Effector CD8-positive, alpha-beta T cell (primary cell): ENCODE data around the gene GGTLC3.
"Not testable (repeated sequence)": the region's sequence is repeated elsewhere in the genome, so short reads cannot be mapped to it uniquely, and the experiment has no call there.

Source experiments
- DNase-seq: peaks from one replicate; lab custom pipeline; 2025; lab: John Stamatoyannopoulos, UW
- total RNA-seq, 4 experiments: gene quantifications; one replicate each; lab custom pipeline; 2026; lab: John Stamatoyannopoulos, UW

The GGTLC3 gene
- total RNA-seq = 0 reads per million in 4 experiments

DNA sequence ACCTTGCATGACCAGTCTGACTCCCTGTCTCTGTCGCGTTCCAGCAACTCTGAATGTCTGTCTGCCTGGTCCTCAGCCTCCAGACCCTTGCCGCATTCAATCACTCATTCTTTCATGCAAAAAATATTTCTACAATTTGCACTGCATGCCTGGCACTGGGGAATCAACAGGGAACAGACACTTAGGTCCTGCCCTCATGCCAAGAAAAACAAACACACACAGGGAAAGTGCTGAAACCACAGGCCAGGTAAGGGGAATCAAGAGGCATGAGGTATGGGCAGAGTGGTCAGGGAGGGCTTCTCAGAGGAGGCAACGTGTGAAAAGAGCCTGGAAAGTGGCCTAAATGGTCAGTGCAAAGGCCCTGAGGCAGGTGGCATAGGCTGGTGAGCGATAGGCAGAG is at the start of gene GGTLC3:
Gene GGTLC3 (minus strand): TSS at position 101 of the 400 bp plus-strand sequence. CDS start 264 bp downstream, outside the sequence.
- not testable (repeated sequence) for DNase-seq

DNA sequence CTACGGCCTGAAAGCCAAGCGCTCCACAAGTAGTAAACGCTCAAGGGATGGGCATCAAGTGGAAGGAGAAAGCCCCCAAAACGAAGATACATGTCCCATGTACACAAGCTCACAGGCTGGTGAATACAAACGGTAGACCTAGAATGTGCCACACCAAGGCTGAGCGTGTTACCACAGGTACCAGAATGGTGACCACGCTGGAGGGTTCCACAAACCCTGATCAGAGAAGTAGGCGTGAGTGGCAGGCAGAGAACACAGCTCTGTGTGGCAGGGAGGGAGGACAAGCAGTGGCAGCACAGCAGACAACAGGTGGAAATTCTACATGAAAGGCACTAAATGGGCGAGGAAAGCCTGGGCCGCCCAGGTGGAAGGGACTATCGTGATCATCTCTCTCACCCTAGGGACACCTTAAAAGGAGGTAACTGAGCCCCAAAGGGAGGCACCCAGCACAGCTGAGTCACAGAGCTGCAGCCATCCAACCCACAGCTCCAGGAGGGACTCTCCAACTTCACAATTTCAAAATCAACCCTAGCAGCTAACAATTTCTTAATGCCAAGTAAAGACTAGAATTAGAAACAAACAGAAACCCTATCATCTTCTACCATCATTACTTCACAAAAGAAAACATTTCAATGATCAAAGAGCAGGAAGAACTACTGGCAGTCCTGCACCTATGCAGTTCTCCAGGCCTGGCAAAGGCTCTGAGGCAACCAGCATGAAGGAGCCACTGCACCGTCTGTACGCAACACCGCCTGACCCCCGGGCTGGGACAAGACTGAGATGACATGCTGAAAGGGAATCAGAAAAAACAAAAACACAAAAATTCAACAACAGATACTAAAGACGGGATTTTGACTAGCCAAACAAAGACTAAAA is 42.4 kb upstream of the GGTLC3 start:
- DNase-seq = not testable (repeated sequence)

DNA sequence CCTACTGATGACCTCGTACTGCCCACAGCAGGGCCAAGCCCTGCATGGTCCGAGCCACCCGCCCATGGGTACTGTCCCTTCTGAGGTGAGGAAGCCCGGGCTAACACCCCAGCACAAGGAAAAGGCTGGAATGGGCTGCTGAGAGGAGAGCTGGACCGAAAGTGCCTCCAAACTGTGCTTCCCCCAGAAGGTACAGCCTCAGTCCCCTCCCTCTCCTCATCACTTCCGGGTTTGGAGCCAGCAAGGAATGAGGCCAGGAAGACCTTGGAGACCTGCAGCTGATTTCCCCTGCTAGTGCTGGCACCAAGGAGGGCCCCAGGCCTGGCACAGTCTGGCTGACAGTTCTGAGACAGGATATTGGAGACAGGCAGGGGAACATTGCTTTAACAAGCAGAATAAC is 41.0 kb upstream of the GGTLC3 start:
- DNase-seq = not testable (repeated sequence)

DNA sequence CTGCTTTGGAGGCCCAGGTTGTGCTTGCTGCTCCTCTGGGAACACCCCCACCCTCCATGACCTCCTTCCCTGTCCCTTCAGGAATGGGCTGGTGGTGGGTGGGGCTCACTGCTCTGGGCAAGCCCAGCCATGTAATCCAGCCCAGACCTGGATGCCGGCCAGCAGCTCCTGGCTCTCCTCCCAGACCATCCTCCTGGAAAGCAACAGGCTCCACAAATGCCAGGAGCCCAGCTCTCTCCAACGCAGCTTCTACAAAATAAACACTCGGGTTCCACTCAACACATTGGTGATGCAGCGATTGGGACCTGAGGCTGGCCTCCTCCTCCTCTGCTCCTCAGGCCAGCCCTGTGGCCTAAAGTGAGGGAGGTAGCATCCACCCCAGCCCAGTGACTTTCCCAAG is 40.6 kb upstream of the GGTLC3 start:
- DNase-seq = not testable (repeated sequence)

DNA sequence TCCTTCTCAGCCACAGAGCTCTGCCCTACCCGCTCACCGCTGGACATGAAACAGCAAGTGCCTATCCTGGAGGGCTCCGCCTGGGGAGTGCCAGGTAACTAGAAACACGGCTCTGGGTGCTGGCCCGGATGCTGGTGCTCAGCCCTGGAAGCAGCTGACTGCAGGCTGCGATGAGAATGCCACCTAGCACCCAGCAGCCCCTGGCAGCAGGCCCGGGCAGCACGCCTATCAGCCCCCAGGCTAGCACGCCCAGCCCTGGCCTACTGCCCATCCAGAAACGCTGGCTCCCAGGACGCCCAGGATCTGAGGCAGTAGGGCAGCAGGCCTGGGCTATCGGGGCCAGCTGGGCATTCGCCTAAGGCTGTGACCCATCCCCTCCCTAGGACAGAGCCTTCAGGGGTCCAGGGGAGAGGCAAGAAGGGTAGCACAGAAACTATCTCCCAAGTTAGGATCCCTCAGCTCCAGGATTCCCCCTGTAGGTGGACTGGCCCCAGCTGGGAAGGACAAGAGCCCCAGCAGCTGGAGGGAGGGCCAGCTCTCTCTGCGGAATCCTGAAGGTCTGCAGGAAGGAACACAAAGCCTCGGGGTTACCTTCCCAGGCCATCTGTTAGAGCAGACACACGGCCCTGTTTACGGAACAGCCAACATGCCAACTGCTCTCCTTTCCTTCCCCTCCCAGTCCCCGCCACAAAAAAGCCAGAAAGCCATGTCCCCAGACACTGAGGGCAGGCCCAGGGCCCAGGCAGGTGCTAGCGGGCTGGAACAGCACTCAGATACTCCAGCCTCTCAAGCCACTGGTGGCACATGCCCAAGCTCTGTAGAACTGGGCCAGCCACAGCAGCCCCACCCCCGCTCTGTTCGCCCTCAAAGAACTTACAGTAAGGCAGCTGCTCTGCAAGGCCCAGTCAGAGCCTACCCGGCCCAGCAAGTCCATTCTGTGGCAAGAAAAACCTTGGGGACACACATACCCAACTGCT is 36.6 kb upstream of the GGTLC3 start:
- DNase-seq = not testable (repeated sequence)

DNA sequence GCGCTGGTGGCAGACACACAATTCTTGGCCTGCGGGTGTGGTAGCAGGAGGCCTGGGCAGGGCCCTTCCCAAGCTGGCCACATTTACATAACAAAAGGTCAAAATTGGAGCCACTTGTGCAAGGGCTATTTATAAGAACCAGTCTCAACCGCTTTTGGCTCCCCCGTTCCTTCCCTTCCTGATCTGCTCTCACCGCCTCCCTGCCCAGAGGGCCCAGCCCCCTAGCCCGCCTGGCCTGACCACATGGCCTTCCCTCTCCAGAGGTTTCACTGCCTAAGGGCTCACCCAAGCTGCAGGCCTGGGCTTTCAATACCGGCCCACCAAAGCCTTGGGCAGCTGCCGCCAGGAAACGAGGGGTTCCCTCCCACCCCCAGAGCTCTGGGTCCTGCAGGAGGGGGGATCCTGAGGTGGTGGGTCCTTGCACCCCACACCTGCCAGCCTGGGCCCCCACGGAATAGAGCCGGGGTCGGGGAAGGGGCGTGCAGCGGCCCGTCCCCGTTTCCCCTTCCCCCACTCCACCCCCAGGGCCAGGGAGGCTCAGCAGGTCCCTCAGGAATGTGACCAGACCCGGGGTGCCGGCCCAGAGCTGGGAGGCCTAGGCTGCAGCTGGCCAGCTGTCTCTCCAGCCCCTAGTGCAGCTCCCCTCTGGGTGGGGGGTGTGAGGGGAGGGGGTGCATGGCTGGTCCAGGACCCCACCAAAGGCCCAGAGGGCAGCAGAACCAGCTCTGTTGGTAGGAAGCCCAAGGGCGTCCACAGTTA is 35.1 kb upstream of the GGTLC3 start:
- DNase-seq = not testable (repeated sequence)

DNA sequence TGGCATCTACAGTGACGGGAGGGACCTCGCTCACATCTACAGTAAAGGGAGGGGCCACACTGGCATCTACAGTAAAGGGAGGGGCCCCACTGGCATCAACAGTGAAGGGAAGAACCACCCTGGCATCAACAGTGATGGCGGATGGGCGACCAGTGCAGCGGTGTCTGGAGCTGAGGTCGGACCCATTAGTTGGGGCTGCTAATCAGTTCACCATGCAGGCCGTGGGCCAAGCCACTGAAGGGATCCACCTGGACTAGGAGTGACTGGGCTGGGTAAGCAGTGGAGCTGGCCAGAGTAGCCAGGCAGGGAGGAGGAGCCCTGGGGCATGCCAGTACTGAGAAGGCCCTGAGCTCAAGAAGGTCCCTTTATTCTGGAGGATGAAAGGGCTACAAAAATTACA is 33.1 kb upstream of the GGTLC3 start:
- not testable (repeated sequence) for DNase-seq

DNA sequence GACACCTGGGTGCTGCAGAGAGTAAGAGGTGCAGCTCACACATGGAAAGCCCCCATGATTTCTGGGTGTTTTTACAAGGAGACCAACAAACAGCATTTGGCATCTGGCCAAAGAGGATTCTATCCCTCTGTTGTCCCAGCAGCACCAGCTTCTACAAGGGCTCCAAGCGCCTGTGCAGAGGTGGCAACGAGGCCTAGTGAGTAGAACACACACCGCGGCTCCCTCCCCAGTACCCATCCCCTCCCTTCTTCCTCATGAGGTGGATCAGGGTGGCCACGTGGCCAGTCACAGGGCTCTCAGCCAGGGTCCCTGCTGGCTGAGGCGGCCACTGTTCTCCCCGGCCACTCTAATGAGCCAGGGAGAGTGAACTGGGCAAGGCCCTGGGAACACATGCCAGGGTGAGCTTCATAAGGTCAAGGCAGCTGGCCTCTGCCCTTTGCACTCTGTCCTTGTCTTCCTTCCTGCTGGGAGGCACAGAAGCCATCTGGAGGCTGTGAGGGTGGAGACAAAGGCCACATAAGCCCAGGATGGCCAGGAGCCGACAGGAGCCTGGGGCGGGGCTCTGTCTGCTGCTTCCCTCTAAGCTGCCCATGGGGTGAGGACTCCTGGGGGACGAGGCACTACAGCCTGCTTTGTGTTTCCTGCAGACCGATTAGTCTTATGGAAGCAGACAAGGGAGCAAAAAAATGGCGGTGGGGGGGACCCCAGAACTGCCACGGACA is 31.7 kb upstream of the GGTLC3 start:
- not testable (repeated sequence) for DNase-seq

DNA sequence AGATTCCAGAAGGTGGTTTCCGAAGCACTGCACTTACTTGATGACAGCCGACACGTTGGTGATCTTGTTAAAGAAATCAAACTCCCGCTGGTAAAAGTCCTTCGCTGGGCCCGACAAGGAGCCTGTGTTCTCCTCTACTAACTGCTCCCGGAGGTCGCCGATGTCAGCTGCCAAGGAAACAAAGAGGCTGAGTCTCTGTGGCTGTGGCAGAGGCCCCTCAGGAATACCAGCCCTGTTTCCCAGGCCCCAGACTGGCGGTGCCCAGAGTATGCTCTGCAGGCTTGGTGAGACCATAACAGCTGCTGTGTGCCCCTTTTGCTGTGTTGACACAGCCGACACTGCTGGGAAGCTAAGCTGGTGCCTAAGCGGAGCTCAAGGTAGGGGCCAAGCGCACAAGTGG is 26.7 kb upstream of the GGTLC3 start:
- not testable (repeated sequence) for DNase-seq

DNA sequence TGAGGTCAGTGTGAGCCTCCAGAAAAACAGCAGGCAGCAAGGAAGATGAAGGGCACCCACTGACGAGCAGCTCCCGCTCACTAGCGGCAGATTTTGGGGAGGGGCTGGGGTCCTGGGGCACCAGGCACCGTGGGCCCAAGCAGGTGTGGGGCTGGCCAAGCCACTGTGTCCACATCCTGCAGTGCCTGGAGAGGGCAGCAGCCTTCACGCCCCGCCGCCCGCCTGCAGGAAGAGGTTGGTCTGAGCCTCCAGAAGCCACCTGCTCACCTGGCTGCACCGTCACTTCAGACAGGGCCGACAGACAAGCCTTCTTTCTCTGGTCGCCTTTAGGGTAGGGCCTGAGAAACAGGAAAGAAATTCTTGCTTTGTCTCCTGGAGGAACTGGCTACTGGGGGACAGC is 25.4 kb upstream of the GGTLC3 start:
- DNase-seq = not testable (repeated sequence)

DNA sequence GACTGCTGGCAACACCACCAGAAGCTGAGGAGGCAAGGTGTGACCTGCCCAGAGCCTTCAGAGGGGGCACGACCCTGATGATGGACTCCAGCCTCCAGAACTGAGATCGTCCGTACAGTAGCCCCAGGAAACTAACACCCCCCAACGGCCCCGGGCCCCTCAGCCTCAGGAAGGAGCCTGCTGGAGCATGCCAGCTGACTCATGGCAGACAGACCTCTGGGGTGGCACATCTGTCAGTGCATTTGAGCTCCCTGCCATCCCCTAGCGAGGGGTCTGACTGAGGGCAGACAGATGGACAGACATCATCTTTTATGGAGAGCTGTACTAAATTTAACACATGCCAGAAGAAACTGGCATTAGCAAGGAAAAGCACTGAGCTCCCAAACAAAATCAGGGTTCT is 22.0 kb upstream of the GGTLC3 start:
- DNase-seq = not testable (repeated sequence)

DNA sequence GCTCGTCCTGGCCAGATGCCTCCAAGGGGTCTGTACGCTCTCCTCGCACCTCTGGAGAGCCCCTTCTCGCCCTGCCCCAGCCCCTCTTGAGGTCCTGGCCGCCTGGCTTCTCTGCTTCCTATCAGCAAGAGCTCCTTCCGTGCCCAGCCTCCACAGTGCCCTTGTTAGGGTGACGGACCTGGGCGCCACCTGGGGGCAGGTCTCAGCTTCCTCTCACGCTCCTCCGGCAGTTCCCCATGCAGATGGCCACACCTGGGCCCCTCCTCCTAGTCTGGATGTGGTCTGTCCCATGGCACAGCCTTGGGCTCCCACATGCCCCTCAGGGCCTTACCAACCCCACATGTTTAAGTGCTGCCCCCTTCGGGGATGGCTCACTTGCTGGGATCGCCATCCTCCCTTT is 16.4 kb upstream of the GGTLC3 start:
- DNase-seq = not testable (repeated sequence)

DNA sequence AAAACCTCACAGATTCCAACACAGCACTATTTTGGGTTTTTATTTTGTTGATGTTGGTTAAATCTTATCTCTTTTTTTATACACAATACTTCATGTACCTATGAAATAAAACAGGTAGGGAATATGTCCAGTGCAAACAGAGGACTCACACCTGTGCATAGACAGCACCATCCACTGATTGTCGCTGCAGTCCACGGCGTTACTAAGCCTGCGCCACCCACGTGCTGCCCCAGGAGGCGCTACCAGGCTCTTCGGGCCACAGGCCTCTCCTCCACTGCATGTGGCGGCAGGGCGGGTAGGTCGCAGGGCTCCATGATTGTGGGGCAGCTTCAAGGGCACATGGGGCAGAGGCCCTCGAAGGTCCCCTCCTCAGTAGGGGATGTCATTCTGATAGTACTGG is 15.7 kb upstream of the GGTLC3 start:
- not testable (repeated sequence) for DNase-seq

DNA sequence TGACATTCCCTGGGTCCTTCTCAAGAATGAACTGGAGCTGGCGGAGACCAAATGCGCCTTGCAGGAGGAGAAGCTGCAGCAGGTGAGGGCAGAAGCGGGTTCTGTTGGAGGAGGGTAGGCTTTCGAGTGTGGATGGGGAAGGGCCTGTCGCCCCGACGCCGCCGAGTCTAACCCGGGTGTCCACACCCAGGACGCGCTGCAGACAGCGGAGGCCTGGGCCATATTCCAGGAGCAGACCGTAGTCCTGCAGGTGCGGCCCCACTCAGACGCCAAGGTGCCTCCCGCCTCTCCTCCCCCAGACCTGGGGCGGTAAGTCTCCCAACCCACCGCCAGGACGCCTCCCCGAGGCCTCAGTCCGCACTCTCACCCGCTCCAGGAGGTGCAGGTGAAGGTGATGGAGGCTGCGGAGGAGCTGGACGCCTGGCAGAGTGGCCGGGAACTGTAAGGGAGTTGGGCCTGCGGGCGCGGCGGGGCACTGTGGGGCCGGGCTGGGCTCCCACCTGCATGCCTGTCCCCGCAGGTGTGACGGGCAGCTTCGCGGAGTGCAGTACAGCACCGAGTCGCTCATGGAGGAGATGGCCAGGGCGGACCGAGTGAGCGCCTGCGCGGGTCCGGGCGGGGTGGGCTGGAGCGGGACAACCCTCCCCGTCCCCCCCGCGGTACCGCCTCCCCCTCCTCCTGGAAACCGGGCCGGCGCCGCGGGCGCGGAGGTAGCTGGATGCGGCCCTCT is 11.6 kb upstream of the GGTLC3 start:
- not testable (repeated sequence) for DNase-seq

DNA sequence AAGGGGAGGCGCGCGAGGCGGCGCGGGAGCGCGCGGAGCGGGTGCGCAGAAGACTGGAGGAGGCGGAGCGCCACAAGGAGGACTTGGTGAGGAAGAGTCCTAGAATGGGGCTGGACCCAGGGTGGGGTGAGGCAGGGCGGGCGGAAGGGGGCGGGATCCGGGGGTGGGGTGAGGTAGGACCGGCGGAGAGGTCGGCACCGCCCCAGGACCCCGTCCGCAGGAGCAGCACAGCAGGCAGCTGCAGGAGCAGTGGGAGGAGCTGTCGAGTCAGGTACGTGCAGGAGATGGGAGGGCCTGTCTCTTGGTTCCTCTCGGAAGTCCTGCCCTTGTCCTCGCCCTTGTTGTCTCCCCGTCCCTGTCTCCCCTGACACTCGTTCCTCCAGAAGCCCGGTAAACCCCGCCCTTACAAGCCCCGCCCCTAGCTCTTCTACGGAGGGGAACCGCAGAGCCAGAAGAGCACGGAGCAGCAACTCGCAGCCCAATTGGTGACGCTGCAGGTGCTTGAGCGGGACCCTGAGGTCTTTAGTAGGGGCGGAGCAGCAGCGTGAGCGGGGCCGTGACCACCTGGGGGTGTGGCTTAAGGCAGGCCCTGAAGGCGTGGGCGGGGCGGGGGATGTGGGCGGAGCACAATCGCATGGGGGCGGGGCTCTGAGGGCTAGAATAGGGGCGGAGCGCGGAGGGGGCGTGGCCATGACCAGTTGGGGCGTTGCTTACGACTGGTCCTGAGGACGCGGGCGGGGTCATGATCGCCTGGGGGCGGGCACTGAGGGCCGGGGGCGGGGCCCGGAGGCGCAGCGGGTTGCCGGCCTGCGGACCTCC is 10.8 kb upstream of the GGTLC3 start:
- not testable (repeated sequence) for DNase-seq

DNA sequence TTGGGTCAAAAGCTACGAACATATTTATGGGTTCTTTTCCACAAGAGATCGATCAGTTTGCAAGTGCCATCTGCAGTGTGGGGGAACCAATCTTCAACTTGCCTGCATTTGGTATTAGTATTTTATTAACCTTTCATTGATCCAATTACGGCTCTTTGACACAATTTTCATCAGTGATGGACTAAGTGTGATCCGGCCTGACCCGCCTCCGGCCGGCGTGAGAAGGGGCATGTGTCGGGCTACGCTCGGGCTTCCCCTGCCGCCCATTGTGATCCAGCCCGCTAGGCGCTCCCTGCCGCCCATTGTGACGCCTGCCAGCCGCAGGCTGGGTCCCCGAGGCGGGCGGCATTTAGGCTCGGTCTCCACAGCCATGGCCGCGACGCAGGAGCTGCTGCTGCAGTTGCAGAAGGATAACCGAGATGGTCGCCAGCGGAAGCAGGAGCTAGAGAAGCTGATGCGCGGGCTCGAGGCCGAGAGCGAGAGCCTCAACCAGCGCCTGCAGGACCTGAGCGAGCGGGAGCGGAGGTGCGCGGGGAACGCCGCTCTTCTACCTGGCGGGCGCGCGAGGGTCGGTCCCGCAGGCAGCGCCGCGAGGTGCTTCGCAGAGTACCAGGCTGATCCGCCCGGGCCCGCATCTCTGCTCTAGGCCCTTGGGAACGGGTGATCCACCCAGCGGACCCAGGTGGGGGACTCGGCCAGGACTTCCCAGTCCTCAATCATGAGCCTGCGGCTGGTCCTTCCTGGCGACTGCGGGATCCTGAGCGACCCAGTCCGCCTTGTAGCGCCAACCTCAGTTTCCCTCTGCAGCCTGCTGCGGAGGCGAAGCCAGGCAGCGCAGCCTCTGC is 10.0 kb upstream of the GGTLC3 start, which contains the start of gene TMEM191B:
Gene TMEM191B (plus strand): TSS at position 51 of the 845 bp plus-strand sequence. CDS start 179 bp downstream, at position 230.
- not testable (repeated sequence) for DNase-seq

DNA sequence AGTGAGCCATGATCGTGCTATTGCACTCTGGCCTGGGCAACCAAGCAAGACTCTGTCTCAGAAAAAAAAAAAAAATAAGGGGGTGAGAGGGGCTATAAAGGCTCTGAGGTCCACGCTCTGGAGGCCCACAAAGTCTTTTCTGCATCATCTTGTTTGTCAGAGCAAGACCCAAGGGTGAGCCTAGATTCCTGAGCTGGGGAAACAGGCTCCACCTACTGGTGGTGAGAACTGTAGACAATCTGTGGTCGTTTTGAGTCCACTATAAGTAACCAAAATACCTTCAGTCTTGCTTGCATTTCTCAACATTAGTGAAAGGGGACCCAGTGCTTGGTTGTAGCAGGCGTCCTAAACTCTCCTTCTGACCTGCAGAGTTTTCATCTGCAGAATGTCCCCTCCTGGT is 5.4 kb upstream of the GGTLC3 start:
- not testable (repeated sequence) for DNase-seq

DNA sequence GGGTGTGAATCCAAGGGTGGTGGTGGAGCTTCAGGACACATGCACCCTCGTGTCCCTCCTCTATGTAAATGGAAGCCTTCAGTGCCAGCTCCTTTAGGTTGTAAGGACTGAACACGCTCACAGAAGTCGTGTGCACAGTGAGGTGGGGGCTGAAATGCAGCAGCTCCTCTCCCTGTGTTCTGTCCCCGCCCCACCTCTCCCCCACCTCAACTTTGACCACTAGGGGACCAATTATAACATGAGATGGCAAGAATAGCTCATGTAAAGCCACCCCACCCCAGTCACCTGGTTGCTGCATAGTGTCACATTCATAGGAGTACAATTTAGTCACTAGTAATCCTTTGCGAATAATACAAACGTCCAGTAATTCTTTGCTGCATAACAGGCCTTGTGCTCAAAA is 4.8 kb upstream of the GGTLC3 start:
- not testable (repeated sequence) for DNase-seq
